HAP-1 (cell line): ENCODE data around the gene OTOR.

Experiments
- DNase-seq, 2 experiments: peaks; one replicate each; pipeline ENCODE4 v3.0.0-alpha.2; 2016 to 2020; ENCODE audit warnings: low spot score in 2 of 2
- H3K27me3 ChIP-seq: fragments of 250-450 bp; sonication (Bioruptor Pico); 2 replicates; pipeline ENCODE4 v1.5.1; 2020; ENCODE audit warnings: low read depth, mild to moderate bottlenecking, moderate library complexity
- H3K36me3 ChIP-seq: fragments of 250-450 bp; sonication (Bioruptor Pico); replicated peaks from 2 replicates; pipeline ENCODE4 v1.5.1; 2020; ENCODE audit warnings: mild to moderate bottlenecking
- H3K4me1 ChIP-seq: fragments of 250-450 bp; sonication (Bioruptor Pico); 2 replicates; pipeline ENCODE4 v1.5.1; 2020; ENCODE audit warnings: mild to moderate bottlenecking
- H3K4me3 ChIP-seq: fragments of 250-450 bp; sonication (Bioruptor Pico); 2 replicates; pipeline ENCODE4 v1.5.1; 2020; ENCODE audit warnings: mild to moderate bottlenecking, moderate library complexity
- H3K9me3 ChIP-seq: fragments of 250-450 bp; sonication (Bioruptor Pico); 2 replicates; pipeline ENCODE4 v1.5.1; 2020; ENCODE audit warnings: mild to moderate bottlenecking, moderate library complexity
- in situ Hi-C: fragments of 300-500 bp; cut with MboI; formaldehyde crosslinking; loops from 3 replicates; pipeline ENCODE4 v1.14.3; 2020; ENCODE audit warnings: low sequenced_read_pairs, inconsistent platforms, mixed read lengths

OTOR gene

GRCh38 chr20:16729080-16729479 is 19.1 kb upstream of the OTOR start:
- DNase-seq: no peak
- Histone ChIP-seq H3K36me3 (peaks cover 21% of the 10 kb centered on the region), H3K9me3 (no peaks in the 10 kb centered on the region; the same call in 1 of the 2 replicates), H3K27me3 (peaks cover 10% of the 10 kb centered on the region), H3K4me1 (peaks cover 7% of the 10 kb centered on the region), H3K4me3 (no peak overlapping the region)
- in situ Hi-C loops: no loop called here

- in situ Hi-C loops: no loop called here
- peaks cover 21% of the 10 kb centered on the region for H3K36me3 ChIP-seq
- DNase-seq: peak; percentile 87 to 93
- peaks cover 10% of the 10 kb centered on the region for H3K27me3 ChIP-seq
- H3K4me1 ChIP-seq: peaks cover 7% of the 10 kb centered on the region
- H3K9me3 ChIP-seq: no peaks in the 10 kb centered on the region; the same call in 1 of the 2 replicates
- peak within 1 kb of the TSS; percentile 96 for H3K4me3 ChIP-seq
Measured at GRCh38 chr20:16729565-16730460, 18.3 kb upstream of the OTOR start, which contains the start of gene SNRPB2. TSS of gene SNRPB2 (plus strand) at chr20:16730026. CDS start at chr20:16731703, 1,677 bp downstream.

GRCh38 chr20:16732506-16733152 is 15.5 kb upstream of the OTOR start:
- H3K4me3 ChIP-seq: no peak overlapping the region
- no peaks in the 10 kb centered on the region; the same call in 1 of the 2 replicates for H3K9me3 ChIP-seq
- peaks cover 7% of the 10 kb centered on the region for H3K4me1 ChIP-seq
- H3K27me3 ChIP-seq: peaks cover 3% of the 10 kb centered on the region
- in situ Hi-C loops: no loop called here
- H3K36me3 ChIP-seq: peaks cover 39% of the 10 kb centered on the region
- no peak for DNase-seq

- H3K36me3 ChIP-seq: peaks cover 36% of the 10 kb centered on the region
Measured at GRCh38 chr20:16740365-16741072, 7.6 kb upstream of the OTOR start.

GRCh38 chr20:16744178-16744807 is 3.9 kb upstream of the OTOR start:
- in situ Hi-C loops: no loop called here
- Histone ChIP-seq H3K27me3 (peaks cover 7% of the 10 kb centered on the region; the same call in 1 of the 2 replicates), H3K36me3 (peaks cover 16% of the 10 kb centered on the region), H3K4me1 (no peaks in the 10 kb centered on the region), H3K9me3 (no peaks in the 10 kb centered on the region), H3K4me3 (no peak overlapping the region)
- no peak for DNase-seq

More at GRCh38 chr20:16740365-16741072, 7.6 kb upstream of the OTOR start:
- no peak for DNase-seq
- Histone ChIP-seq H3K27me3 (no peaks in the 10 kb centered on the region), H3K4me1 (no peaks in the 10 kb centered on the region), H3K9me3 (no peaks in the 10 kb centered on the region), H3K4me3 (no peak overlapping the region)
- in situ Hi-C loops: no loop called here

GRCh38 chr20:16745204-16745603 is 3.0 kb upstream of the OTOR start:
- peaks cover 8% of the 10 kb centered on the region for H3K36me3 ChIP-seq
- no peaks in the 10 kb centered on the region for H3K9me3 ChIP-seq
- H3K4me1 ChIP-seq: no peaks in the 10 kb centered on the region
- H3K4me3 ChIP-seq: no peak overlapping the region
- peaks cover 7% of the 10 kb centered on the region; the same call in 1 of the 2 replicates for H3K27me3 ChIP-seq
- no peak for DNase-seq
- in situ Hi-C loops: no loop called here

GRCh38 chr20:16747291-16747811 is 807 bp upstream of the OTOR start:
- Histone ChIP-seq H3K4me3 (no peak overlapping the region), H3K4me1 (no peaks in the 10 kb centered on the region), H3K36me3 (no peaks in the 10 kb centered on the region), H3K9me3 (no peaks in the 10 kb centered on the region), H3K27me3 (peaks cover 13% of the 10 kb centered on the region)
- no peak for DNase-seq
- in situ Hi-C loops: no loop called here

- Histone ChIP-seq H3K4me3 (no peak overlapping the region), H3K4me1 (no peaks in the 10 kb centered on the region), H3K9me3 (no peaks in the 10 kb centered on the region), H3K36me3 (no peaks in the 10 kb centered on the region), H3K27me3 (peaks cover 13% of the 10 kb centered on the region)
- DNase-seq: peak in 1 of 2 experiments; percentile 42
- in situ Hi-C loops: no loop called here
Measured at GRCh38 chr20:16749573-16749972, 1.4 kb downstream of the OTOR start.

- H3K4me3 ChIP-seq: no peak overlapping the region
- no peaks in the 10 kb centered on the region for H3K36me3 ChIP-seq
- no peaks in the 10 kb centered on the region for H3K9me3 ChIP-seq
- DNase-seq: no peak
- H3K4me1 ChIP-seq: no peaks in the 10 kb centered on the region
- in situ Hi-C loops: no loop called here
- peaks cover 13% of the 10 kb centered on the region for H3K27me3 ChIP-seq
Measured at GRCh38 chr20:16752082-16752481, 3.9 kb downstream of the OTOR start.

- H3K4me1 ChIP-seq: no peaks in the 10 kb centered on the region
- no peaks in the 10 kb centered on the region for H3K9me3 ChIP-seq
- DNase-seq: no peak
- in situ Hi-C loops: no loop called here
- H3K27me3 ChIP-seq: peaks cover 13% of the 10 kb centered on the region
- H3K4me3 ChIP-seq: no peak overlapping the region
- no peaks in the 10 kb centered on the region for H3K36me3 ChIP-seq
Measured at GRCh38 chr20:16752901-16753300, 4.7 kb downstream of the OTOR start.

- Histone ChIP-seq H3K27me3 (peaks cover under 1% of the 10 kb centered on the region), H3K4me3 (no peak overlapping the region), H3K36me3 (no peaks in the 10 kb centered on the region), H3K4me1 (no peaks in the 10 kb centered on the region), H3K9me3 (no peaks in the 10 kb centered on the region)
- in situ Hi-C loops: no loop called here
- DNase-seq: no peak
Measured at GRCh38 chr20:16758454-16759180, 10.5 kb downstream of the OTOR start.

- no peak overlapping the region for H3K4me3 ChIP-seq
- H3K9me3 ChIP-seq: no peaks in the 10 kb centered on the region
- H3K27me3 ChIP-seq: peaks cover 4% of the 10 kb centered on the region
- in situ Hi-C loops: no loop called here
- H3K36me3 ChIP-seq: no peaks in the 10 kb centered on the region
- H3K4me1 ChIP-seq: no peaks in the 10 kb centered on the region
- no peak for DNase-seq
Measured at GRCh38 chr20:16759181-16759563, 11.0 kb downstream of the OTOR start.
